H1 (cell line): Measurements from ENCODE around the gene ATG9B. TPM values are rescaled to one million over a fixed set of nuclear protein-coding genes. Genes with fewer than 3 reads are reported as not detected.

ENCODE experiments used
- CHD7 ChIP-seq: fragments of 300-600 bp; sonication (generic); IDR thresholded peaks from 2 replicates; pipeline ENCODE4 v1.7.1; 2012; ENCODE audit warnings: low read length, moderate library complexity, mild to moderate bottlenecking, inconsistent platforms; ENCODE audit not compliant: insufficient replicate concordance
- polyA plus RNA-seq, 7 experiments: library from polyadenylated mRNA; depleted of rRNA in 3 of 7; stranded (reverse) in 5 of 7; unstranded in 2 of 7; fragments of >200 nt in 5 of 7; fragments of 200-250 nt in 2 of 7; gene quantifications; 1 replicate in 5 of 7; 2 replicates in 1 of 7; 4 replicates in 1 of 7; pipeline versions ENCODE4 v1.2.1 to v1.2.3, GENCODE V29; 2011 to 2013; ENCODE audit warnings: missing spikeins in 2 of 7, mixed read lengths in 2 of 7
- total RNA-seq: library from RNA; stranded (reverse); fragmentation: NEBNext Ultra II Directional; extraction: Animal tissue kit (Norgen Biotek cat#: 25700); gene quantifications from 2 replicates; pipeline ENCODE4 v1.2.1, GENCODE V29; 2021

The ATG9B gene
- total and polyA plus RNA-seq, 2 of the 8 experiments (the other 6 are each of a cell fraction or from before 2014, with no cell fraction given), result 1.4 to 2.3 TPM

DNA sequence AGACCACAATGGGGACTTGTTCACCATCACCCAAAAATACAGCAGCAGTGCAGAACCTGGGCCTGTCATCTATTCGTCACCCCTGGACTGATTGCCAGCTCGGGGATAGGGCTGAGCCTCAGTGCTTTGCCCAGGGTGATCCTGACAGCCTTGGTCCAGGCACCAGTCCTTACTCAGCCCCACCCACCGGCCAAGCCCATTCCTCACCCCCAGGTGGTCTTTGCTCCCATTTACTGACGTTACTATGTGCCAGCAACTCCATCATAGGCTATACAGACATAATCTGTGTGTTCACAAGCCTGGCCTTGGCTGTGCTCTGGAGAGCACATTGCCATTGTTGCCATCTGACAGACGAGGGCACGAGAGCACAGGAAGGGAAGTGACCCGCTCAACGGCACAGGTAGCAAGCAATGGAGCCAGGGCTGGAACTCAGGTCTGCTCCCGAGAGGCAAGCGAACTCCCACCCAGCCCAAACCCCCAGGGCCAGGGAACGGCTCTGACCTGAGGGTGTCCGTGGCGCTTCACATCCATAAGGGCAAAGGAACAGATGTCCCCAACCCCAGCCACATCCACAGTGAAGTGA, 6.8 kb downstream of the ATG9B start (continued):
- no peak for TF ChIP-seq CHD7
